IMR-90 (cell line): ENCODE measurements around the gene NEK5.

Source experiments
- BHLHE40 ChIP-seq: fragments of 150-350 bp; IDR thresholded peaks from 2 replicates; pipeline ENCODE4 v1.6.1; 2016; ENCODE audit warnings: mild to moderate bottlenecking, low read depth, low read length
- CEBPB ChIP-seq: IDR thresholded peaks from 2 replicates; pipeline ENCODE4 v1.6.1; 2012; ENCODE audit warnings: low read depth, low read length, improper control_type of control experiment
- CTCF ChIP-seq: conservative IDR thresholded peaks from 2 replicates; pipeline ENCODE4 v1.5.1; 2012; ENCODE audit warnings: mild to moderate bottlenecking, low read depth, low read length, improper control_type of control experiment
- FOS ChIP-seq: fragments of 150-350 bp; IDR thresholded peaks from 2 replicates; pipeline ENCODE4 v1.6.1; 2016; ENCODE audit warnings: low read depth, low read length
- MAFK ChIP-seq: IDR thresholded peaks from 2 replicates; pipeline ENCODE4 v1.6.1; 2012; ENCODE audit warnings: low read depth, low read length, improper control_type of control experiment
- MXI1 ChIP-seq: IDR thresholded peaks from 2 replicates; pipeline ENCODE4 v1.6.1; 2012; ENCODE audit warnings: low read depth, mild to moderate bottlenecking, low read length, moderate library complexity, borderline replicate concordance
- NFE2L2 ChIP-seq: fragments of 150-350 bp; IDR thresholded peaks from 2 replicates; pipeline ENCODE4 v1.6.1; 2016; ENCODE audit warnings: low read depth, mild to moderate bottlenecking, low read length
- POLR2A ChIP-seq: IDR thresholded peaks from 2 replicates; pipeline ENCODE4 v1.6.1; 2012; ENCODE audit warnings: mild to moderate bottlenecking, low read depth, low read length
- RAD21 ChIP-seq: IDR thresholded peaks from 2 replicates; pipeline ENCODE4 v1.6.1; 2012; ENCODE audit warnings: low read length, improper control_type of control experiment
- RFX5 ChIP-seq: IDR thresholded peaks from 2 replicates; pipeline ENCODE4 v1.8.0; 2012; ENCODE audit warnings: low read depth, mild to moderate bottlenecking, low read length, moderate library complexity
- TF ChIP-seq, protein P1 (sequence below): fragments of 150-350 bp; IDR thresholded peaks from 2 replicates; pipeline ENCODE4 v1.6.1; 2016; ENCODE audit warnings: low read depth, mild to moderate bottlenecking, low read length, moderate library complexity, borderline replicate concordance

- TF ChIP-seq, protein P1, sequence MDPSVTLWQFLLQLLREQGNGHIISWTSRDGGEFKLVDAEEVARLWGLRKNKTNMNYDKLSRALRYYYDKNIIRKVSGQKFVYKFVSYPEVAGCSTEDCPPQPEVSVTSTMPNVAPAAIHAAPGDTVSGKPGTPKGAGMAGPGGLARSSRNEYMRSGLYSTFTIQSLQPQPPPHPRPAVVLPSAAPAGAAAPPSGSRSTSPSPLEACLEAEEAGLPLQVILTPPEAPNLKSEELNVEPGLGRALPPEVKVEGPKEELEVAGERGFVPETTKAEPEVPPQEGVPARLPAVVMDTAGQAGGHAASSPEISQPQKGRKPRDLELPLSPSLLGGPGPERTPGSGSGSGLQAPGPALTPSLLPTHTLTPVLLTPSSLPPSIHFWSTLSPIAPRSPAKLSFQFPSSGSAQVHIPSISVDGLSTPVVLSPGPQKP, result no peak
- TF ChIP-seq POLR2A, result no peak
- TF ChIP-seq CTCF, result no peak
- no peak for TF ChIP-seq FOS
- no peak for TF ChIP-seq CEBPB
- no peak for TF ChIP-seq RAD21
- no peak for TF ChIP-seq RFX5
- no peak for TF ChIP-seq BHLHE40
- no peak for TF ChIP-seq NFE2L2
- no peak for TF ChIP-seq MXI1
- TF ChIP-seq MAFK, result no peak
Measured at GRCh38 chr13:52169839-52170238, 41.0 kb upstream of the NEK5 start.
